Stimulated activated CD4-positive, alpha-beta T cell treated with anti-CD3 and anti-CD28 coated beads, Interleukin-12 subunit alpha, Interleukin-12 subunit beta, amount 100 ng/mL, for 4 hours (primary cell): ENCODE data around the gene ROBO1.

Experiments
- DNase-seq: peaks from one replicate; pipeline ENCODE4 v3.0.0-alpha.2; 2020

ROBO1 gene

GRCh38 chr3:78645628-78646310 lies 1122.0 kb downstream of the ROBO1 start:
- DNase-seq: no peak

GRCh38 chr3:78644847-78645246 lies 1123.0 kb downstream of the ROBO1 start:
- DNase-seq: no peak

- DNase-seq: no peak
Measured at GRCh38 chr3:78642226-78643035, 1125.4 kb downstream of the ROBO1 start.

- no peak for DNase-seq
Measured at GRCh38 chr3:78641703-78642102, 1126.1 kb downstream of the ROBO1 start.

GRCh38 chr3:78634316-78634715 lies 1133.5 kb downstream of the ROBO1 start:
- DNase-seq: no peak

GRCh38 chr3:78633626-78634025 lies 1134.2 kb downstream of the ROBO1 start:
- DNase-seq: no peak

GRCh38 chr3:78632925-78633553 lies 1134.8 kb downstream of the ROBO1 start:
- DNase-seq: no peak

GRCh38 chr3:78629544-78629943 lies 1138.3 kb downstream of the ROBO1 start:
- DNase-seq: no peak

- no peak for DNase-seq
Measured at GRCh38 chr3:78621061-78621716, 1146.6 kb downstream of the ROBO1 start.

GRCh38 chr3:78614486-78614885 lies 1153.3 kb downstream of the ROBO1 start:
- no peak for DNase-seq

- DNase-seq: no peak
Measured at GRCh38 chr3:78613421-78613879, 1154.3 kb downstream of the ROBO1 start.

- DNase-seq: no peak
Measured at GRCh38 chr3:78611278-78611677, 1156.5 kb downstream of the ROBO1 start.

GRCh38 chr3:78610462-78611125 lies 1157.2 kb downstream of the ROBO1 start:
- no peak for DNase-seq

GRCh38 chr3:78606756-78607155 lies 1161.0 kb downstream of the ROBO1 start:
- DNase-seq: no peak

GRCh38 chr3:78605178-78605577 lies 1162.6 kb downstream of the ROBO1 start:
- DNase-seq: no peak

- DNase-seq: no peak
Measured at GRCh38 chr3:78604341-78604740, 1163.5 kb downstream of the ROBO1 start.

GRCh38 chr3:78601249-78601648 lies 1166.5 kb downstream of the ROBO1 start:
- DNase-seq: no peak

- DNase-seq: no peak
Measured at GRCh38 chr3:78589778-78590177, 1178.0 kb downstream of the ROBO1 start.

- no peak for DNase-seq
Measured at GRCh38 chr3:78588906-78589621, 1178.7 kb downstream of the ROBO1 start.

- no peak for DNase-seq
Measured at GRCh38 chr3:78580681-78581080, 1187.1 kb downstream of the ROBO1 start.

- DNase-seq: no peak
Measured at GRCh38 chr3:78571486-78571885, 1196.3 kb downstream of the ROBO1 start.

GRCh38 chr3:78570496-78570895 lies 1197.3 kb downstream of the ROBO1 start:
- DNase-seq: no peak
